ENCODE measurements around the gene C17orf107. TPM values are rescaled to one million over a fixed set of nuclear protein-coding genes. Genes with fewer than 3 reads are reported as not detected.

The C17orf107 gene
- total and polyA plus RNA-seq, 9 of the 15 experiments (the other 6 are each of a cell fraction or from before 2014, with no cell fraction given): 0.05 to 0.29 (median 0.07) TPM; not detected in 4

DNA sequence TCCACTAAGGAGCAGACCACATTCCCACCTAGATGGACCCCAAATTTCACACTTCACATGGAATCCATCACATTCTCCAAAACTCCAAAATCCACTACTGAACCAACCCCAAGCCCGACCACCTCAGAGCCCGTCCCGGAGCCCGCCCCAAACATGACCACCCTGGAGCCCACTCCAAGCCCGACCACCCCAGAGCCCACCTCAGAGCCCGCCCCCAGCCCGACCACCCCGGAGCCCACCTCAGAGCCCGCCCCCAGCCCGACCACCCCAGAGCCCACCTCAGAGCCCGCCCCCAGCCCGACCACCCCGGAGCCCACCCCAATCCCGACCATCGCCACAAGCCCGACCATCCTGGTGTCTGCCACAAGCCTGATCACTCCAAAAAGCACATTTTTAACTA lies 34.3 kb downstream of the C17orf107 start:
- no peaks in the 10 kb centered on the region for H3K27me3 ChIP-seq (ENCODE audit: control insufficient read depth in 2 of 2, insufficient read depth in 2 of 2, low read length in 2 of 2)
- ATAC-seq: no peak
- no peak for DNase-seq (ENCODE audit: extremely low read depth in 1 of 4, low spot score in 3 of 4)
- no peak overlapping the region for H3K4me2 ChIP-seq (ENCODE audit: insufficient read depth, low read length)
- peaks cover 6 to 23% of the 10 kb centered on the region in 2 experiments; a peak in 4 of 5 replicates for H3K4me1 ChIP-seq (replicated peaks in 1 of 2; ENCODE audit: control insufficient read depth in 2 of 2, insufficient read depth in 2 of 2, low read length in 2 of 2)
- WGBS (ENCODE audit: insufficient coverage, low coverage, missing lambda C conversion rate): 63% methylated on average over 3 of the region's 16 CpGs
- TF ChIP-seq RBM39 (optimal IDR thresholded peaks at IDR 0.05; ENCODE audit: low read depth, low read length): no peak
- no peak for TF ChIP-seq ZNF77 (CRISPR knock-in tag; IDR thresholded peaks at IDR 0.05)
- TF ChIP-seq HDGF (IDR thresholded peaks at IDR 0.05): no peak
- no peak for TF ChIP-seq CLOCK (CRISPR knock-in tag; IDR thresholded peaks at IDR 0.05; ENCODE audit: borderline replicate concordance)
- TF ChIP-seq, protein P1, sequence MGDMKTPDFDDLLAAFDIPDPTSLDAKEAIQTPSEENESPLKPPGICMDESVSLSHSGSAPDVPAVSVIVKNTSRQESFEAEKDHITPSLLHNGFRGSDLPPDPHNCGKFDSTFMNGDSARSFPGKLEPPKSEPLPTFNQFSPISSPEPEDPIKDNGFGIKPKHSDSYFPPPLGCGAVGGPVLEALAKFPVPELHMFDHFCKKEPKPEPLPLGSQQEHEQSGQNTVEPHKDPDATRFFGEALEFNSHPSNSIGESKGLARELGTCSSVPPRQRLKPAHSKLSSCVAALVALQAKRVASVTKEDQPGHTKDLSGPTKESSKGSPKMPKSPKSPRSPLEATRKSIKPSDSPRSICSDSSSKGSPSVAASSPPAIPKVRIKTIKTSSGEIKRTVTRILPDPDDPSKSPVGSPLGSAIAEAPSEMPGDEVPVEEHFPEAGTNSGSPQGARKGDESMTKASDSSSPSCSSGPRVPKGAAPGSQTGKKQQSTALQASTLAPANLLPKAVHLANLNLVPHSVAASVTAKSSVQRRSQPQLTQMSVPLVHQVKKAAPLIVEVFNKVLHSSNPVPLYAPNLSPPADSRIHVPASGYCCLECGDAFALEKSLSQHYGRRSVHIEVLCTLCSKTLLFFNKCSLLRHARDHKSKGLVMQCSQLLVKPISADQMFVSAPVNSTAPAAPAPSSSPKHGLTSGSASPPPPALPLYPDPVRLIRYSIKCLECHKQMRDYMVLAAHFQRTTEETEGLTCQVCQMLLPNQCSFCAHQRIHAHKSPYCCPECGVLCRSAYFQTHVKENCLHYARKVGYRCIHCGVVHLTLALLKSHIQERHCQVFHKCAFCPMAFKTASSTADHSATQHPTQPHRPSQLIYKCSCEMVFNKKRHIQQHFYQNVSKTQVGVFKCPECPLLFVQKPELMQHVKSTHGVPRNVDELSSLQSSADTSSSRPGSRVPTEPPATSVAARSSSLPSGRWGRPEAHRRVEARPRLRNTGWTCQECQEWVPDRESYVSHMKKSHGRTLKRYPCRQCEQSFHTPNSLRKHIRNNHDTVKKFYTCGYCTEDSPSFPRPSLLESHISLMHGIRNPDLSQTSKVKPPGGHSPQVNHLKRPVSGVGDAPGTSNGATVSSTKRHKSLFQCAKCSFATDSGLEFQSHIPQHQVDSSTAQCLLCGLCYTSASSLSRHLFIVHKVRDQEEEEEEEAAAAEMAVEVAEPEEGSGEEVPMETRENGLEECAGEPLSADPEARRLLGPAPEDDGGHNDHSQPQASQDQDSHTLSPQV (IDR thresholded peaks at IDR 0.05): no peak
- TF ChIP-seq ZNF75A (CRISPR knock-in tag; IDR thresholded peaks at IDR 0.05): no peak
- no peak for TF ChIP-seq MAFF (IDR thresholded peaks at IDR 0.05; ENCODE audit: low read length)
- TF ChIP-seq CHD4 (IDR thresholded peaks at IDR 0.05; ENCODE audit: insufficient read depth, insufficient replicate concordance, low read depth, low read length, poor library complexity, severe bottlenecking): no peak
- no peak for TF ChIP-seq ZNF79 (CRISPR knock-in tag; IDR thresholded peaks at IDR 0.05; ENCODE audit: low read depth)
- TF ChIP-seq, protein P2, sequence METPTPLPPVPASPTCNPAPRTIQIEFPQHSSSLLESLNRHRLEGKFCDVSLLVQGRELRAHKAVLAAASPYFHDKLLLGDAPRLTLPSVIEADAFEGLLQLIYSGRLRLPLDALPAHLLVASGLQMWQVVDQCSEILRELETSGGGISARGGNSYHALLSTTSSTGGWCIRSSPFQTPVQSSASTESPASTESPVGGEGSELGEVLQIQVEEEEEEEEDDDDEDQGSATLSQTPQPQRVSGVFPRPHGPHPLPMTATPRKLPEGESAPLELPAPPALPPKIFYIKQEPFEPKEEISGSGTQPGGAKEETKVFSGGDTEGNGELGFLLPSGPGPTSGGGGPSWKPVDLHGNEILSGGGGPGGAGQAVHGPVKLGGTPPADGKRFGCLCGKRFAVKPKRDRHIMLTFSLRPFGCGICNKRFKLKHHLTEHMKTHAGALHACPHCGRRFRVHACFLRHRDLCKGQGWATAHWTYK (CRISPR knock-in tag; IDR thresholded peaks at IDR 0.05): no peak
- no peak for TF ChIP-seq ZNF408 (CRISPR knock-in tag; IDR thresholded peaks at IDR 0.05; ENCODE audit: low read depth)
- H2AFZ ChIP-seq (ENCODE audit: low read depth, low read length): no peak overlapping the region
- no peaks in the 10 kb centered on the region for H4K20me1 ChIP-seq (replicated peaks; ENCODE audit: control insufficient read depth, insufficient read depth, low read length)
- ChIA-PET POLR2A (interaction anchor here (0.6 to 2.1 kb wide), 5 partner anchors 8 to 34 kb away, joined by 3 to 7 read pairs (median 4); partner anchors contain the start of gene SPAG7), CTCF (ENCODE audit: low intra/inter-chr PET ratio) (no interaction called here)
- H3K4me3 ChIP-seq: no peak overlapping the region
- in situ Hi-C loops (cut with MboI) (no loop called here), intact Hi-C loops (cut with micrococcal nuclease) (no loop called here)
- H3K27ac ChIP-seq (ENCODE audit: extremely low read depth, low read depth, low read length): no peak overlapping the region
- BruUV-seq (replicated peaks): no TSS peak
- peaks cover 9% of the 10 kb centered on the region for H3K79me2 ChIP-seq (ENCODE audit: control insufficient read depth, insufficient read depth, low read length)
- FAIRE-seq: no peak
- no peaks in the 10 kb centered on the region for H3K9me1 ChIP-seq (ENCODE audit: control insufficient read depth, insufficient read depth, low read length)
- H3K9ac ChIP-seq (ENCODE audit: insufficient read depth in 1 of 2, low read depth in 2 of 2, low read length in 2 of 2): no peak overlapping the region; a peak in 1 of 4 replicates
- H3K36me3 ChIP-seq (ENCODE audit: control insufficient read depth, insufficient read depth, low read length): peaks cover 21% of the 10 kb centered on the region; the same call in 2 of the 3 replicates
- no peaks in the 10 kb centered on the region for H3K9me3 ChIP-seq (replicated peaks; ENCODE audit: control insufficient read depth, insufficient read depth, low read depth, low read length)
